ENCODE measurements around the gene FBXO30.

FBXO30 gene

DNA sequence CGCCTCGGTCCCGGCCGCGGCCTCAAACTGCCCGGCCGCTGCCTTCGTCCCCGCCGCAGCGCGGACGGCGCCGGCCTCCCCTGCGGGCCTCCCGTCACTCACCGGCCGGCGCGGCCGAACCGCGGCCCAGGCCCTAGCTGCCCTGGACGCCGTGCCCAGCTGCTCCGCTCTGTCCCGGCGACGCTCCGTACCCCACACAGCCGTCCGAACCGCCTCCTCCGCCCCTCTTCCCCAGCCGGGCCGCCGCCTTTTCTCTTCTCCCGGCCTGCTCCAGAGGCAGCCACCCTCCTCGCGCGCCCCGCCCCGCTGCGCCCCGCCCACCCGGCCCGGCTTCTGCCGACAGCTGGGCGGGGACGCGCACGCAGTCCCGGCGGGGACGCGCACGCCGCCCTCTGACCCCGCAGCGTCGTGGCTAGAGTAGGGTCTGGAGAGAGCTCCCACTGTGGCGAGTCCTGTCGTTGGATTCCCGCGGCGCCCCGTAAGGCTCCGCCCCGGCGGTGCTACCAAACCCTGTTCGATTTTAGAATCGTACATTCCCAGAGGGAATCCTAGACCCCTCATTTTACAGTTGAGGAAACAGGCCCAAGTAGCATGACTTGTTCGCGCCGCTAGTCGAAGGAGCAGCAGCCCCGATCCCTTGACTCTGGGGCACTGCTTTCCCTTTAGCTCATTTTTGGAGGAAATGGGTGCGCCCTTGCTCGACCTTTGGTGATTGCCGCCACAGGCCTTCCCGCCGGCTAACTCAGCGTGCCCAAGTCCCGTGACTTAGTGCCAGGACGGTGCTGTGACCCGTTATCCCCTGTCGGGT is at the start of gene FBXO30 (continued):
- TF ChIP-seq CTCF (tag by site-specific recombination; IDR thresholded peaks at IDR 0.05) (peak; percentile 37; the same call in 1 of the 2 replicates), KLF7 (tag by site-specific recombination; IDR thresholded peaks at IDR 0.05; ENCODE audit: borderline replicate concordance) (no peak), TCF7L2 (IDR thresholded peaks at IDR 0.05; ENCODE audit: borderline replicate concordance, low read depth, low read length) (no peak), OVOL3 (tag by site-specific recombination; IDR thresholded peaks at IDR 0.05) (no peak), ZSCAN4 (tag by site-specific recombination; IDR thresholded peaks at IDR 0.05) (0 out of 2 replicates have a peak, but pooled peaks have one; percentile 10), ZNF239 (tag by site-specific recombination; IDR thresholded peaks at IDR 0.05) (no peak), ZNF791 (tag by site-specific recombination; IDR thresholded peaks at IDR 0.05) (no peak), SCRT2 (tag by site-specific recombination; IDR thresholded peaks at IDR 0.05) (no peak), EGR2 (tag by site-specific recombination; IDR thresholded peaks at IDR 0.05; ENCODE audit: low read depth) (0 out of 2 replicates have a peak, but pooled peaks have one; percentile 23), HOXC10 (CRISPR knock-in tag; IDR thresholded peaks at IDR 0.05) (peak; percentile 96; the same call in 1 of the 2 replicates), ZNF560 (tag by site-specific recombination; IDR thresholded peaks at IDR 0.05; ENCODE audit: borderline replicate concordance) (no peak), ZNF335 (tag by site-specific recombination; conservative IDR thresholded peaks at IDR 0.05) (peak; percentile 72), ZFP37 (tag by site-specific recombination; IDR thresholded peaks at IDR 0.05) (peak; percentile 90), ZNF350 (tag by site-specific recombination; IDR thresholded peaks at IDR 0.05) (no peak), ZNF670 (tag by site-specific recombination; IDR thresholded peaks at IDR 0.05; ENCODE audit: low read depth) (no peak), ZNF830 (tag by site-specific recombination; IDR thresholded peaks at IDR 0.05; ENCODE audit: low read depth) (no peak), ZNF19 (tag by site-specific recombination; IDR thresholded peaks at IDR 0.05; ENCODE audit: low read depth) (no peak), PRDM6 (tag by site-specific recombination; IDR thresholded peaks at IDR 0.05) (no peak), ZNF266 (tag by site-specific recombination; IDR thresholded peaks at IDR 0.05; ENCODE audit: low read depth) (no peak), ZNF248 (tag by site-specific recombination; IDR thresholded peaks at IDR 0.05) (no peak), YY1 (tag by site-specific recombination; IDR thresholded peaks at IDR 0.05) (no peak), ZNF202 (tag by site-specific recombination; IDR thresholded peaks at IDR 0.05; ENCODE audit: borderline replicate concordance) (no peak), ZNF792 (tag by site-specific recombination; IDR thresholded peaks at IDR 0.05) (no peak), ZNF426 (tag by site-specific recombination; IDR thresholded peaks at IDR 0.05) (no peak), ZNF274 (IDR thresholded peaks at IDR 0.05; ENCODE audit: low read length) (no peak), ZNF274 (tag by site-specific recombination; IDR thresholded peaks at IDR 0.05; ENCODE audit: borderline replicate concordance) (no peak), ZNF837 (tag by site-specific recombination; IDR thresholded peaks at IDR 0.05) (no peak), ZNF473 (tag by site-specific recombination; IDR thresholded peaks at IDR 0.05) (no peak)
- TF ChIP-seq, protein P1, sequence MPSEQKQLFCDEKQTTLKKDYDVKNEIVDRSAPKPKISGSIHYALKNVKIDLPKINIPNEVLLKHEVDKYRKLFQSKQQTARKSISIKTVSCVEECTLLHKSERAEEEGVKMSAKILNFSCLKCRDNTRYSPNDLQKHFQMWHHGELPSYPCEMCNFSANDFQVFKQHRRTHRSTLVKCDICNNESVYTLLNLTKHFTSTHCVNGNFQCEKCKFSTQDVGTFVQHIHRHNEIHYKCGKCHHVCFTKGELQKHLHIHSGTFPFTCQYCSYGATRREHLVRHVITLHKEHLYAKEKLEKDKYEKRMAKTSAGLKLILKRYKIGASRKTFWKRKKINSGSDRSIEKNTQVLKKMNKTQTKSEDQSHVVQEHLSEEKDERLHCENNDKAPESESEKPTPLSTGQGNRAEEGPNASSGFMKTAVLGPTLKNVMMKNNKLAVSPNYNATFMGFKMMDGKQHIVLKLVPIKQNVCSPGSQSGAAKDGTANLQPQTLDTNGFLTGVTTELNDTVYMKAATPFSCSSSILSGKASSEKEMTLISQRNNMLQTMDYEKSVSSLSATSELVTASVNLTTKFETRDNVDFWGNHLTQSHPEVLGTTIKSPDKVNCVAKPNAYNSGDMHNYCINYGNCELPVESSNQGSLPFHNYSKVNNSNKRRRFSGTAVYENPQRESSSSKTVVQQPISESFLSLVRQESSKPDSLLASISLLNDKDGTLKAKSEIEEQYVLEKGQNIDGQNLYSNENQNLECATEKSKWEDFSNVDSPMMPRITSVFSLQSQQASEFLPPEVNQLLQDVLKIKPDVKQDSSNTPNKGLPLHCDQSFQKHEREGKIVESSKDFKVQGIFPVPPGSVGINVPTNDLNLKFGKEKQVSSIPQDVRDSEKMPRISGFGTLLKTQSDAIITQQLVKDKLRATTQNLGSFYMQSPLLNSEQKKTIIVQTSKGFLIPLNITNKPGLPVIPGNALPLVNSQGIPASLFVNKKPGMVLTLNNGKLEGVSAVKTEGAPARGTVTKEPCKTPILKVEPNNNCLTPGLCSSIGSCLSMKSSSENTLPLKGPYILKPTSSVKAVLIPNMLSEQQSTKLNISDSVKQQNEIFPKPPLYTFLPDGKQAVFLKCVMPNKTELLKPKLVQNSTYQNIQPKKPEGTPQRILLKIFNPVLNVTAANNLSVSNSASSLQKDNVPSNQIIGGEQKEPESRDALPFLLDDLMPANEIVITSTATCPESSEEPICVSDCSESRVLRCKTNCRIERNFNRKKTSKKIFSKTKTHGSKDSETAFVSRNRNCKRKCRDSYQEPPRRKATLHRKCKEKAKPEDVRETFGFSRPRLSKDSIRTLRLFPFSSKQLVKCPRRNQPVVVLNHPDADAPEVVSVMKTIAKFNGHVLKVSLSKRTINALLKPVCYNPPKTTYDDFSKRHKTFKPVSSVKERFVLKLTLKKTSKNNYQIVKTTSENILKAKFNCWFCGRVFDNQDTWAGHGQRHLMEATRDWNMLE (tag by site-specific recombination; conservative IDR thresholded peaks at IDR 0.05; ENCODE audit: low read depth) = no peak
- TF ChIP-seq, protein P2, sequence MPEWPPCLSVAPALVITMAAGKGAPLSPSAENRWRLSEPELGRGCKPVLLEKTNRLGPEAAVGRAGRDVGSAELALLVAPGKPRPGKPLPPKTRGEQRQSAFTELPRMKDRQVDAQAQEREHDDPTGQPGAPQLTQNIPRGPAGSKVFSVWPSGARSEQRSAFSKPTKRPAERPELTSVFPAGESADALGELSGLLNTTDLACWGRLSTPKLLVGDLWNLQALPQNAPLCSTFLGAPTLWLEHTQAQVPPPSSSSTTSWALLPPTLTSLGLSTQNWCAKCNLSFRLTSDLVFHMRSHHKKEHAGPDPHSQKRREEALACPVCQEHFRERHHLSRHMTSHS (tag by site-specific recombination; IDR thresholded peaks at IDR 0.05) = no peak

Data from HEK293 (cell line).